ENCODE results near the gene PDSS2. TPM values are rescaled to one million over a fixed set of nuclear protein-coding genes. Genes with fewer than 3 reads are reported as not detected.

PDSS2 gene
- total and polyA plus RNA-seq, 10 donors = 4.3 to 16.6 (median 11.7) TPM

GRCh38 chr6:107355659-107356058 is 103.7 kb downstream of the PDSS2 start:
- H3K4me1 ChIP-seq = peaks cover 0 to 6% (median 0%) of the 10 kb centered on the region in 6 donors
- no peaks in the 10 kb centered on the region for H3K36me3 ChIP-seq
- no peak overlapping the region for H3K4me3 ChIP-seq
- H3K9me3 ChIP-seq = no peaks in the 10 kb centered on the region
- intact Hi-C loops (cut with DNase I; ENCODE audit: low total_unique reads) = no loop called here
- TF ChIP-seq CTCF (IDR thresholded peaks at IDR 0.05 in 8 of 11, conservative IDR thresholded peaks at IDR 0.05 in 3 of 11) (no peak), POLR2A (IDR thresholded peaks at IDR 0.05) (no peak), POLR2AphosphoS5 (IDR thresholded peaks at IDR 0.05) (no peak)
- WGBS, 5 donors = 94 to 99% (median 98%) methylated on average over 3 of the region's 3 CpGs
- no peaks in the 10 kb centered on the region for H3K27me3 ChIP-seq (replicated peaks in 1 of 7)
- DNase-seq = no peak
- no peak overlapping the region for H3K27ac ChIP-seq

GRCh38 chr6:107354451-107354850 is 104.9 kb downstream of the PDSS2 start:
- no peak overlapping the region for H3K4me3 ChIP-seq
- no peaks in the 10 kb centered on the region for H3K36me3 ChIP-seq
- no peaks in the 10 kb centered on the region for H3K27me3 ChIP-seq (replicated peaks in 1 of 7)
- peaks cover 0 to 6% (median 0%) of the 10 kb centered on the region in 6 donors for H3K4me1 ChIP-seq
- H3K27ac ChIP-seq = no peak overlapping the region
- 61 to 74% (median 68%) methylated on average over 2 of the region's 2 CpGs for WGBS, 5 donors
- intact Hi-C loops (cut with DNase I; ENCODE audit: low total_unique reads) = no loop called here
- DNase-seq = no peak
- no peaks in the 10 kb centered on the region for H3K9me3 ChIP-seq
- no peak for TF ChIP-seq POLR2AphosphoS5 (IDR thresholded peaks at IDR 0.05)
- no peak for TF ChIP-seq POLR2A (IDR thresholded peaks at IDR 0.05)
- TF ChIP-seq CTCF (IDR thresholded peaks at IDR 0.05 in 8 of 11, conservative IDR thresholded peaks at IDR 0.05 in 3 of 11) = no peak

GRCh38 chr6:107353773-107354382 is 105.5 kb downstream of the PDSS2 start:
- no peak for DNase-seq
- H3K4me3 ChIP-seq = no peak overlapping the region

More at GRCh38 chr6:107353773-107354382, 105.5 kb downstream of the PDSS2 start:
- peaks cover 0 to 6% (median 0%) of the 10 kb centered on the region in 6 donors for H3K4me1 ChIP-seq
- no peaks in the 10 kb centered on the region for H3K27me3 ChIP-seq (replicated peaks in 1 of 7)
- H3K36me3 ChIP-seq = no peaks in the 10 kb centered on the region
- H3K9me3 ChIP-seq = no peaks in the 10 kb centered on the region
- WGBS, 5 donors = 89 to 96% (median 94%) methylated on average over 1 of the region's 1 CpG
- intact Hi-C loops (cut with DNase I; ENCODE audit: low total_unique reads) = no loop called here
- no peak overlapping the region for H3K27ac ChIP-seq
- TF ChIP-seq POLR2A (IDR thresholded peaks at IDR 0.05) (no peak), POLR2AphosphoS5 (IDR thresholded peaks at IDR 0.05) (no peak), CTCF (IDR thresholded peaks at IDR 0.05 in 8 of 11, conservative IDR thresholded peaks at IDR 0.05 in 3 of 11) (no peak)
